ENCODE data around the gene BARHL1.

Gene BARHL1

GRCh38 chr9:132626285-132626684 is 43.9 kb downstream of the BARHL1 start:
- DNase-seq: no peak

GRCh38 chr9:132627106-132627505 is 44.7 kb downstream of the BARHL1 start:
- no peak for DNase-seq

GRCh38 chr9:132627594-132627993 is 45.2 kb downstream of the BARHL1 start:
- no peak for DNase-seq

- DNase-seq: no peak
These were observed 46.3 kb downstream of the BARHL1 start for GRCh38 chr9:132628746-132629145.

GRCh38 chr9:132630116-132630515 is 47.7 kb downstream of the BARHL1 start:
- DNase-seq: no peak

GRCh38 chr9:132630811-132631210 is 48.4 kb downstream of the BARHL1 start:
- DNase-seq: no peak

- no peak for DNase-seq
These were observed 48.9 kb downstream of the BARHL1 start for GRCh38 chr9:132631280-132631679.

- DNase-seq: no peak
These were observed 49.3 kb downstream of the BARHL1 start for GRCh38 chr9:132631685-132632084.

- DNase-seq: no peak
These were observed 50.2 kb downstream of the BARHL1 start for GRCh38 chr9:132632413-132633129.

- DNase-seq: no peak
These were observed 51.9 kb downstream of the BARHL1 start for GRCh38 chr9:132634327-132634726.

GRCh38 chr9:132637351-132637750 is 54.9 kb downstream of the BARHL1 start:
- DNase-seq: no peak

GRCh38 chr9:132637801-132638200 is 55.4 kb downstream of the BARHL1 start:
- no peak for DNase-seq

GRCh38 chr9:132638240-132638639 is 55.8 kb downstream of the BARHL1 start:
- no peak for DNase-seq

GRCh38 chr9:132639322-132639721 is 56.9 kb downstream of the BARHL1 start:
- no peak for DNase-seq

Measured in activated CD4-positive, alpha-beta T cell treated with anti-CD3 and anti-CD28 coated beads, Interleukin-2, amount 50 U/mL, for 1 hour (primary cell).